ENCODE measurements around the gene SUPT20HL2. TPM values are rescaled to one million over a fixed set of nuclear protein-coding genes. Genes with fewer than 3 reads are reported as not detected.
"Not testable (repeated sequence)": the region's sequence is repeated elsewhere in the genome, so short reads cannot be mapped to it uniquely, and the experiment has no call there.

SUPT20HL2 gene
- polyA plus RNA-seq (ENCODE audit: insufficient read length in 12 of 12): under 1 TPM in 6 of 12 donors, not detected in 6; 0.08 to 0.21 (median 0.12) TPM
- long read RNA-seq, donor 1: 0 reads
- long read RNA-seq, donor 2: 0 reads
- long read RNA-seq, donor 3: 0 reads
- long read RNA-seq, donor 4: 0 reads
- long read RNA-seq, donor 5: 0 reads
- long read RNA-seq, donor 6: 0 reads
- long read RNA-seq, donor 7: 0 reads
- long read RNA-seq, donor 8: 0 reads
- long read RNA-seq, donor 9: 0 reads
- long read RNA-seq, donor 10, partial matches to known transcripts: 0 of 1 reads
- long read RNA-seq, donor 10, other reads (novel, unspliced or antisense): 0 of 1 reads
- long read RNA-seq, donor 11: 0 reads

DNA sequence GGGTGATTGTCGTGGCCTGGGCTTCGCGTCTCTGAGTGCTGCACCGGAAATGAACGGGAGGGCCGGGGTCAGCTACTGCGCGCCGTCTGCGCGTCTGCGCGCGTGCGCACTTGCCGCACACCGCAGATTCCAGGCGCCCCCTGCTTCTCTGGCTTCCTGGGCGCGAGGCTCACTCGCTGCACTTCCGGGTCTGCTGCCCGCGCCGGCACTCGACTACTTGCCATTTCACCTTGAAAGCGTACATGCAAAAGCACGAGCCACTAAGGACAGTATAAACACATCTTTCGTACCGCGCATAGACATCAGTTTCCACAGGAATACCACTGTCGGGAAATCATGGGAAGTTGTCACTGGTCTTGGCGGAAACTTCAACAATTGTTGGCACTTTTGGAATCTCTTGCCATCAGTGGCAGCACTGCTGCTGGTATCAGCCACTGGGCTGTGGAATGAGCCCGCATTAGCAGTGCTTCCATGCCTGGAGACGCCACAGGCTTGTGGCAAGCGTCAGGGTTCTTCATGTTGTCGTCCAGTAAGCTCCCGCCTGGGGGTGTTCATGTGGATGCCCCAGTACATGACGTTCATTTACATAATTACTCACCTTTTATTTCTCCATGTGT, at the start of gene SUPT20HL2:
Gene SUPT20HL2, minus strand, starts transcription at position 51 of the 617 bp plus-strand sequence. CDS start 754 bp downstream, outside the sequence.
- no peak for DNase-seq

- not testable (repeated sequence) for DNase-seq
Observed at GRCh38 chrX:24362089-24362745, 48.3 kb upstream of the SUPT20HL2 start.

GRCh38 chrX:24360272-24360671, 46.4 kb upstream of the SUPT20HL2 start, which contains the start of gene SUPT20HL1:
Gene SUPT20HL1 (plus strand): TSS chrX:24360639. CDS start chrX:24362761, 2,122 bp downstream.
- DNase-seq: no peak

DNA sequence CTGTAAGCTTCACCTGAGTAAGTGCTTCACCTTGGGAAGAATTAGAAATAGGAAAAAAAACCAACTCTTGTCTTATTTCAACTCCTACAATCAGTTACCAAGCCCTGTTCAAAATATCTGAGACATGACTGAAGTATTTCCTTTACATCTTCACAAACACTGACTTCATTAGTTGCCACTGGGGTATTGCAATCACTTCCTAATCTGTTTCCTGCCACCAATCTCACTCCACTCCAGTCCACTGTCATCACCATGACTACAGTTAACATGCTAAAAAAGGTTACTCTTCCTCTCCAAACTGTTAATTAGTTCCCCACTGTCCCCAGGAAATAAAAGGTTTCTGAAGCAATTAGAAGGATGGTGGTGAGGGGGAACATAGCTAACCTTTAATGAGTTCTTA, 43.2 kb upstream of the SUPT20HL2 start:
- DNase-seq: no peak

DNA sequence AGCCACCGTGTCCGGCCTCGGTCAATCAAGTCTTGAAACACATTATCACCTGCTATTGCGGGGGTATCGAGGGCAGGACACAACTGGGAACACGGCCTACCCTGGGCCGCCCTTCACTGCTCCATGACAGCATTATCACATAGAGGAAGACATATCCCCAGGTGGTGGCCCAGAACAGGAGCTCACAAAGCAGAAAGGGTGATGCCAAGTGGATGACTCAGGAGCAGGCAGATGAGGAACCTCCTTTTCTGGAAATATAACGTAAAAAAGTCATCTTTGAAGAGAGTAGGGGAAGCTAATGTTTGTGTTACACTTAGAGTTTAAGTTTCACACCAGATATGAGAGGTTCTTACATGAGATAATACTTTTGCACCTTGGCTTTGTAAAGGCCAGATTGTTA, 41.2 kb upstream of the SUPT20HL2 start:
- DNase-seq: no peak

GRCh38 chrX:24350217-24350616, 36.3 kb upstream of the SUPT20HL2 start:
- no peak for DNase-seq

GRCh38 chrX:24347881-24348280, 34.0 kb upstream of the SUPT20HL2 start:
- no peak for DNase-seq

DNA sequence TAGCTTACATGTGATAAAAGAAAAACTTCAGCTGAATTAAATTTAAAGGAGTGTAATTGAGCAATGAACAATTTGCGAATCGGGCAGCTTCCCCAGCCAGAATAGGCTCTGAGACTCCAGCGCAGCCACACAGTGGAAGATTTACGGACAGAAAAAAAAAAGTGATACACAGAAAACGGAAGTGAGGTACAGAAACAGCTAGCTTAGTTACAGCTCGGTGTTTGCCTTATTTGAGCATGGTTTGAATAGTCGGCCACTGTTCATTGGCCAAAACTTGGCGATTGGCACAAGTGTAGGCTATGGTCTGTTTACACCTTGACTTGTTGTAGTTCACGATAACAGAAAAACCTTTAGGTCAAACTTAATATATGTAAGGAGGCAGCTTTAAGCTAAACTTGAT, 29.9 kb upstream of the SUPT20HL2 start:
- no peak for DNase-seq

DNA sequence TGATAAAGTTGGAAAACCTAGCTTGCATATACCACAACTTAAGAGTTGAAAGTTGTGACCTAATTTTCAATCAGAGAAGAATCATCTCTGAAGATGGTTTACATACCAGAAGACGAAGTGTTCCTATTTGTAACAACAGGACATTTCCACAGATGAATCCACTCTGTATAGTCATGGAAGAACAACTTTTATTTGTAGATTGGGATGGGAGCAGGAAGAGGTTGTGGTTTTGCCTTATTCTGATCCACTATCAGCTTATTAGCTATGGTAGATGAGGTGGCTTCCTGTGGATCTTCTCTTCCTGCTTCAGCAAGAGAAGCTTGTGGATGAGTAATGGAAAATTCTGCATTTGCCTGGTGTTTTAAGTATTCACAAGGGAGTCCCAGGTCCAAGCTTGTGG, 27.9 kb upstream of the SUPT20HL2 start:
- no peak for DNase-seq

DNA sequence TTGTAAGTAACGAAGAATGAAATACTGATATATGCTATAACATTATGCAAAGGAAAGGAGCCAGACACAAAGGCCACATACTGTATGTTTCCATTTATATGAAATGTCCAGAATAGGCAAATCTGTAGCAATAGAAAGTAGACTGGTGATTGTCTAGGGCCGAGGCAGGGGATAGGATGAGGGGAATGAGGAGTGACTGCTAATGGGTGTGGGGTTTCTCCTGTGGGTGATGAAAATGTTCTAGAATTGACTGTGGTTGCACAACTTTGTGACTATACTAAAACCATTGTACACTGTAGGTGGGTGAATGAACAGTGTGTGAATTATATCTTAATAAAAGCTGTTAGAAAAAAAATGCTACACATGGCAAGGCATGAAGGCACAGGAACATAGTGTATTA, 26.6 kb upstream of the SUPT20HL2 start:
- DNase-seq: no peak

DNA sequence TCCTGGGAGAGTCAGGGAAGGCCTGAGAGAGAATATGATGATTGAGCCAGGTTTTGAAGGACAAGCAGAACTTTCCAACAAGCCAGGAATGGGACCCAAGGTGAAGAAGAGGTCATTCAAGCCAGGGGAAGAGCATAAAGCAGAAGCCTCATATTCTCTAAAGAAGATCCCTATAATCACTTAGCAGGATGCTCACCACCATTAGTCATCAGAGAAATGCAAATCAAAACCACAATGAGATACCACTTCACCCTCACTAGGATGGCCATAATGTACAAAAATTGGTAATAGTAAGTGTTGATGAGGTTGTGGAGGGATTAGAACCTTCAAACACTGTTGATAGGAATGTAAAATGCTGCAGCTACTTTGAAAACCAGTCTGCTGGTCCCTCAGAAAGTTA, 26.0 kb upstream of the SUPT20HL2 start:
- no peak for DNase-seq

DNA sequence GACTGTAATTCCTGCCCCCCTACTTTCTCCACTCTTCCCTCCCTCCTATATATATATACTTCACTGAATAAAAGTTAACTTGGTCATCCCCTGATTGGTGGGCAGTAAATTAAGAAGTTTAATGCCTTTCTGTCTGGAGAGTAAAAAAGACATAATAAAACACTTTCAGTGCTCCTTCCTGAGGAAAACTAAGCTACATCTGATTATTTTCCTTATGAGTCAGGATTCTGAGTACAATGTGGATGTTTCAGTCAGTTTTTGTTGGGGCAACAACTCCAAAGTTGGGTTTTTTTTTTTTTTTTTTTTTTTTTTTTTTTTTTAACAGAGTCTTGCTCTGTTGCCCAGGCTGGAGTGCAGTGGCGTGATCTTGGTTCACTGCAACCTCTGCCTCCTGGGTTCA, 22.0 kb upstream of the SUPT20HL2 start:
- no peak for DNase-seq

- DNase-seq: no peak
Observed at GRCh38 chrX:24334461-24334860, 20.6 kb upstream of the SUPT20HL2 start.

- no peak for DNase-seq
Observed at GRCh38 chrX:24333371-24333770, 19.5 kb upstream of the SUPT20HL2 start.

DNA sequence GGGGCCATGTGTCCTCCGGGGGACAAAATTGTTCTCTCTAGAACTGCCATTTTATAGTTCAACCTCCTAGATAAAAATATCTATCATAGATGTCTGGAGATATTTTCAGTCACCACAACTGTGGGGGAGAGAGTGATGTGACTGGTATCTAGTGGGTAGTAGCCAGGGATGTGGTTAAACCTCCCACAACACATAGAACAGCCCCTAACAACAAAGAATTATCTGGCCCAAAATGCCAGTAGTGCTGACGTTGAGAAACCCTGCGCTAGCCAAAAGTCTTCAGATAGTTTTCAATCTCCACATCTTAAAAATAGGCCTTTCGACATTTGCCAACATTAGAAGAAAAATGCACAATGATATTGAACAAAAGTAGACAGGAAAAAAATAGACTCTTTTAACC, 19.0 kb upstream of the SUPT20HL2 start:
- no peak for DNase-seq

GRCh38 chrX:24325231-24325630, 11.4 kb upstream of the SUPT20HL2 start:
- no peak for DNase-seq

DNA sequence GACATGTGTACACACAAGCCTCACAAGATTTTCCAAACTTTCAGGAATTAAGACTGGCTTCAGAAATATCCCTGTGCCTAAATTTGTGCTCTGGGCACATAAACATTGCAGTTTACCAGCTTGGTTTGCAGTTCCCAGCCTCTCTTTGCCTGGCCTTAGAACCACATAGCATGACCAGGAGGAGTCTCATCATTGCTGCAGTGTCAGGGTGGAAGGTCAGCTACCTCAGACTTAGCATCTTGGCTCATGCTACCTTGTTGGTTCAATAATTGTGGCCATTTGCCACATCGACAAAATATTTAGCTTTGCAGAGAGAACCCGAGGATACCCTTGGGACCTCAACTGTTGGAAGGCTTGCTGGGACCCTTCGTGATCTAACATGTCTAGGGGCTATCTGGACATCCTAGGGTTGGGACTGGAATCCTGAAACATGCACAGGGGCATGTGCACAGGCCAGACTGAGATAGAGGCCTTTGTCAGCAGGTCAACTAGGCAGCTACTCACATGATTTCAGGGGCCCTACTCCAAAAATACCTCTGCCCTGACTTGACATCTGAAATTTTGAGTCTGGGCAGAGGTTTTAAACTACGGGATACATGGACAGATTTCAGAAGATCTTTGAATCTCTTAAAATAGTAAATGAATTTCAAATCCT, 8.0 kb upstream of the SUPT20HL2 start:
- no peak for DNase-seq

GRCh38 chrX:24317567-24317966, 3.7 kb upstream of the SUPT20HL2 start:
- no peak for DNase-seq

GRCh38 chrX:24316111-24316510, 2.2 kb upstream of the SUPT20HL2 start:
- DNase-seq: no peak

- DNase-seq: not testable (repeated sequence)
Observed at GRCh38 chrX:24312249-24312607, 1.6 kb downstream of the SUPT20HL2 start.

DNA sequence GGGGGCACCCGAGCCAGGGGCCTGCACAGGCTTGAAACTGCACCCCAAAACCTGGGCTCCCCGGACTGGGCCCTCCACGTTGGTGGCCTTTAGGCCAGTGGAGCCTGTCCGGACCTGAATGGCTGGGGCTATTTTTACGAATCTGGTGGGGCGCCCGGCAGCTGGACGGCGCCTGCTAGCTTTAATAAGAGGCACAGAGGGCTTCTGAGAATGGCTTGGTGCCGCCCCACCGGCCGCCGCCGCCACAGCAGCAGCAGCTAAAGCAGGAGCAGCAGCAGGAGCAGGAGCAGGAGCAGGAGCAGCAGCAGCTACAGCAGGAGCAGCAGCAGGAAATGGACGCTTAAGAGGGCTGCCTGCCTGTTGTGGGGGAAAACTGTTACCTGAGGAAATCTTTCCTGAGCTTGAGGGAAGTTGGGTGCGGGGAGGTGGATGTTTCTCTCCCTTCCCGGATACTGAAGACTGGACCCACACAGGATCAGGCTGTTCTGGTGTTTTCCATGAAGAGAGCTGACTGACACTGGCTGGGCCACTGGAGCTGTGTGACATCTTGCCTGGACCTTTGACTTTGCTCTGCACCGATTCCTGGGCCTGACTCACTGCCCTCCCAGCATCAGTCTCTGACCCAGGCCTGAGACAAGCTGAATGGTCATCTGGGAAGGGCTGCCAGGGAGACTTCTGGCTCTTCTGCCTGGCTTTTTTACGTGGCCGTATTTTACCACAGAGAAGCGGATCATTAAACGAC, 2.2 kb downstream of the SUPT20HL2 start:
- not testable (repeated sequence) for DNase-seq

GRCh38 chrX:24310916-24311315, 3.0 kb downstream of the SUPT20HL2 start:
- DNase-seq: not testable (repeated sequence)

Data from muscle of arm (tissue), 14 donors.